Mesenteric fat pad (tissue), 1 donor: ENCODE results near the gene RBM4. TPM values are rescaled to one million over a fixed set of nuclear protein-coding genes. Genes with fewer than 3 reads are reported as not detected.
"Not testable (repeated sequence)": the region's sequence is repeated elsewhere in the genome, so short reads cannot be mapped to it uniquely, and the experiment has no call there.

Experiments used
- DNase-seq: peaks from one replicate; pipeline ENCODE4 v3.0.0-alpha.2; 2020; ENCODE audit warnings: low spot score
- total RNA-seq: library from RNA; stranded (reverse); fragmentation: NEBNext Ultra II Directional; extraction: Animal tissue kit (Norgen Biotek cat#: 25700); gene quantifications from one replicate; pipeline ENCODE4 v1.2.1, GENCODE V29; 2021
- donor health status: DM: yes; HTN: yes; CAD: no.

The RBM4 gene
- total RNA-seq, 1 donor from 2014 or later: 95.7 TPM

DNA sequence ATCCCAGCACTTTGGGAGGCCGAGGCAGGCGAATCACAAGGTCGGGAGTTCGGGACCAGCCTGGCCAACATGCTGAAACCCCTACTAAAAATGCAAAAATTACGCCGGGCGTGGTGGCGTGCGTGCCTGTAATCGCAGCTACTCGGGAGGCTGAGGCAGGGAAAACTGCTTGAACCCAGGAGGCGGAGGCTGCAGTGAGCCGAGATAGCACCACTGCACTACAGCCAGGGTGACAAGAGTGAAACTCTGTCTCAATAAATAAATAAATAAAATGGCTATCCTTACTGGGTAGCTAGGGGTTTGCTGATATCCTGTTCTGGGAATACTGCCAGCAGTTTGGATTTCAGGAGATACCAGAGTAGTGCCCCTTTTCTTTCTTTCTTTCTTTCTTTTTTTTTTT, 24.4 kb upstream of the RBM4 start:
- no peak for DNase-seq

DNA sequence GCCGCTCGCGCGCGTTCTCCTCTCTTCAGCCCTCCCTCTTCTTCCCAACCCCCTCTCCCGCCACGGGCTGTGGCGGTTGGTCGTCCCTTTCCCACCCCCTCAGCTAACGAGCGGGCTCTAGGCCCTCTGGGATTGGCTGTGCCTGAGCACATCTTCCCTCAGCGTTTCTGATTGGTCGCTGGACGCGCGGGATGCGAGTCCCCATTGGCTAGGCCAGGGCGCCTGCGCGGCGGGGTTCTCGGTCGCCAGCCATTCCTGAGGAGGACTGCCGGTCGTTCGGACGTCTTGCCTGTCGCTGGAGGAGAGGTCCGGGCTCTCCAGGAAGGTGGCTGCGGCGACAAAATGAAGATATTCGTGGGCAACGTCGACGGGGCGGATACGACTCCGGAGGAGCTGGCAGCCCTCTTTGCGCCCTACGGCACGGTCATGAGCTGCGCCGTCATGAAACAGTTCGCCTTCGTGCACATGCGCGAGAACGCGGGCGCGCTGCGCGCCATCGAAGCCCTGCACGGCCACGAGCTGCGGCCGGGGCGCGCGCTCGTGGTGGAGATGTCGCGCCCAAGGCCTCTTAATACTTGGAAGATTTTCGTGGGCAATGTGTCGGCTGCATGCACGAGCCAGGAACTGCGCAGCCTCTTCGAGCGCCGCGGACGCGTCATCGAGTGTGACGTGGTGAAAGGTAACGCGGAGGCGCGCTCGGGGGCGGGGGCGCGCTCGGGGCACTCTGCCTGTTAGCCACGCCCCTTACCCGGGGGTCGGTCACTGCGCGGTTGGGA, 21.9 kb upstream of the RBM4 start, which contains the start of gene RBM14:
TSS of gene RBM14 (plus strand) at position 252 of the 776 bp plus-strand sequence. CDS start at position 343, 91 bp downstream.
- peak; percentile 99 for DNase-seq

DNA sequence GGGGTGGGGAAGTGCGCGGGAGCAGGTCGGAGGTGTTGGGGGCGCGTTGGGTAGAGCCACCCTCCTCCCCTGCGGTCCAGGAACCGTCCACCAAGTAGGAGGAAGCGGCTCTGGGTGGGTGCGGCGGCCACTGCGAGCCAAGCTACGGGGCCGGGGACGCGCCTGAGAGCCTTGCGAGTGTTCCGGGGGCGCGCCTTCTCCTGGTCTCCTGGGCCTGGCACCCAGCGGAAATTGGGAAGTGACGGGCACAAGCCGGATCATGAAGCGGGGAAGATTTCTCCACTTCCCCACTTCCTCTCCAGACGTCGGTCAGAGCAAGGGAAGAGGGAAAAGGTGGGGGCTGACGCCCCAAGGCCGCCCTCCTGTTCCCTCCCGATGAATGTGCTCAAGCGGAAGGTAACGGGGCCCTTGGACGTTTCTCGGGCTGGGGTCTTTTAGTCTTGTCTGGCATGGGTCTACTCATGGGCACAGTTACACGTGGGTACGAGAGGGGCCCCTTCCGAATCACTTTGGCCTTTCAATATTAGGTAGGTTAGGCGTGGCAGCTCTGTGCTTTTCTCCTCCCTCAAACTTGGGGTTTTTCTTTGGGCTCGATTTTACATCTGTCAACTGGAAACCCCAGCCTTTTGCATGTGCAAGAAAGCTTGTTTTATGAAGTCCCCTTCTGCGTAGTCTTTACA, 21.2 kb upstream of the RBM4 start:
- peak; percentile 93 for DNase-seq

DNA sequence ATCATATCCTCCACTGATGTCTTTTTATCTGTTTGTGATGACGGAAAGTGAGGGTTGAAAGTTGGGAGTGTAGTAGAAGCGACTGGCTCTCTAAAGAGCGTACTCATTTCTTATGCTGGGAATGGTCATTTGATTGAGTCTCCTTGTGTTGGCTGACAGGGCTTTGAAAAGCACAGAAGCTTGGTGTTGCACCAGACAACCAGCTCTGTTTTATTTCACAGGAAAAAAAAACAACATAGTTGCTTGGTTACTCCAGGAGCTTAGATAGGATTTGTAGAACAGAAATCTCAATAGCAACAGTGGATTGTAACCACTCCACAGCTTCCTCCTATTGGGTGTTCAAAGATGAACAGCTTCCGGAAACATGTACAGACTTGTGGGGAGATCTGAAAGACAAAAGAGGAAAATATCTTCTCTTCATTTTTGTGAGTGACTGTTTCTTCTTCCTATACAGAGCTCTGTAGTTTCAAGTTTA, 19.4 kb upstream of the RBM4 start:
- no peak for DNase-seq

DNA sequence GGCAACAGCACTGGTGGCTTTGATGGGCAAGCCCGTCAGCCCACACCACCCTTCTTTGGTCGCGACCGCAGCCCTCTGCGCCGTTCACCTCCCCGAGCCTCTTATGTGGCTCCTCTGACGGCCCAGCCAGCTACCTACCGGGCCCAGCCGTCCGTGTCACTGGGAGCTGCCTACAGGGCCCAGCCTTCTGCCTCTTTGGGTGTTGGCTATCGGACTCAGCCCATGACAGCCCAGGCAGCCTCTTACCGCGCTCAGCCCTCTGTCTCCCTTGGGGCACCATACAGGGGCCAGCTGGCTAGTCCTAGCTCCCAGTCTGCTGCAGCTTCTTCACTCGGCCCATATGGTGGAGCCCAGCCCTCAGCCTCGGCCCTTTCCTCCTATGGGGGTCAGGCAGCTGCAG, 14.1 kb upstream of the RBM4 start:
- no peak for DNase-seq

DNA sequence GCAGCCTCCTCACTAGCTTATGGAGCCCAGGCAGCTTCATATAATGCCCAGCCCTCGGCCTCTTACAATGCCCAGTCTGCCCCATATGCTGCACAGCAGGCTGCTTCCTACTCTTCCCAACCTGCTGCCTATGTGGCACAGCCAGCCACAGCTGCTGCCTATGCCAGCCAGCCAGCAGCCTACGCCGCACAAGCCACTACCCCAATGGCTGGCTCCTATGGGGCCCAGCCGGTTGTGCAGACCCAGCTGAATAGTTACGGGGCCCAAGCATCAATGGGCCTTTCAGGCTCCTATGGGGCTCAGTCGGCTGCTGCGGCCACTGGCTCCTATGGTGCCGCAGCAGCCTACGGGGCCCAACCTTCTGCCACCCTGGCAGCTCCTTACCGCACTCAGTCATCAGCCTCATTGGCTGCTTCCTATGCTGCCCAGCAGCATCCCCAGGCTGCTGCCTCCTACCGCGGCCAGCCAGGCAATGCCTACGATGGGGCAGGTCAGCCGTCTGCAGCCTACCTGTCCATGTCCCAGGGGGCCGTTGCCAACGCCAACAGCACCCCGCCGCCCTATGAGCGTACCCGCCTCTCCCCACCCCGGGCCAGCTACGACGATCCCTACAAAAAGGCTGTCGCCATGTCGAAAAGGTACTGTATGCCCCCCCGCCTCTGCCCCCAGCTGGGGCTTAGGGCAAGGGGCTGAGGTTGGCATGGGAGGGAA, 13.3 kb upstream of the RBM4 start:
- no peak for DNase-seq

DNA sequence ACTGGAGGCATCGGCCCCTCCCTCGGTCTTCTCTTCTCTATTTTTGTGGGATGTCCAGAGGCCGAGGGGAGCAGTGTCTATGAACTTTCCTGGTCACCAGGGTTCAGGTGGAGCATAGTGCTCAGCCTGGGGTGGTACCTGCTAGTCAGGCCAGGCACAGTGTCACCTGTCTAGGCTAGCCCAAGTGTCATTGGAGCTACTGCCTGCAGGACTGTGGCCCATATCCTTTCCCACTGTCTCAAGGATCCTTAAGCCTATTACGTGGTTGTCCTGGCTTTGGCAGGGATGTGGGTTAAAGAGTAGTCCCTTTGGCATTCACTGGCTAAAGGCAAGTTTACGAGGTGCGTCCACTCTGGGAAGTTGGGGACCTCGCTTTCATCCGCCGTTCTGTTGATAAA, 12.8 kb upstream of the RBM4 start:
- no peak for DNase-seq

DNA sequence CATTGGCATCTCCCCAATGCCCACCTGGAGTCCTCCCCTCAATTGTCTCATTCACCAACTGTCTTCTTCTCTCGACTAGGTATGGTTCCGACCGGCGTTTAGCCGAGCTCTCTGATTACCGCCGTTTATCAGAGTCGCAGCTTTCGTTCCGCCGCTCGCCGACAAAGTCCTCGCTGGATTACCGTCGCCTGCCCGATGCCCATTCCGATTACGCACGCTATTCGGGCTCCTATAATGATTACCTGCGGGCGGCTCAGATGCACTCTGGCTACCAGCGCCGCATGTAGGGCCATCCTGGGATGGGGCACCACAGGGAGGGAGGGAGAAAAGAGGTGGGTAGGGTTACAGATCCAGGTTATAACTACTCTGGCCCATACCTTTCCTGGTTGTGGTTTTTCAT, 12.1 kb upstream of the RBM4 start:
- DNase-seq: no peak

DNA sequence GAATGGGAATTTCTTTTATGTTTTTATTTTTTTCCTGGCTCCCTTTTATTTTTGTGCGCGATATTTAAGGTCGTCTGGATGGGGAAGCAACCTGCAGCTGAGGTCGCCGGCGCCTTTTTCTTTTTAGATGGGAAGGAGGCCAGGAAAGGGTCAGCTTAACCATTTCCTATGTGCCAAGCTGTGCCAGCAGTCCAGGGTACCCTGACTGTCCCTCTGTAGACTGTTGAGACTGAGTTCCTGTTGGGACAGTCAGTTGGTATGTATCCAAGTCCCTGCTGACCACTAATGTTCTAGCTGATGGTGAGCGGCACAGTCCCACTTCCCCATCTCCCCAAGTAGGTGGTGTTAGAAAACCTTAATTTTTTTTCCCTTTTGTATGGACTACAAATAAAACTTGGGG, 11.6 kb upstream of the RBM4 start:
- no peak for DNase-seq

DNA sequence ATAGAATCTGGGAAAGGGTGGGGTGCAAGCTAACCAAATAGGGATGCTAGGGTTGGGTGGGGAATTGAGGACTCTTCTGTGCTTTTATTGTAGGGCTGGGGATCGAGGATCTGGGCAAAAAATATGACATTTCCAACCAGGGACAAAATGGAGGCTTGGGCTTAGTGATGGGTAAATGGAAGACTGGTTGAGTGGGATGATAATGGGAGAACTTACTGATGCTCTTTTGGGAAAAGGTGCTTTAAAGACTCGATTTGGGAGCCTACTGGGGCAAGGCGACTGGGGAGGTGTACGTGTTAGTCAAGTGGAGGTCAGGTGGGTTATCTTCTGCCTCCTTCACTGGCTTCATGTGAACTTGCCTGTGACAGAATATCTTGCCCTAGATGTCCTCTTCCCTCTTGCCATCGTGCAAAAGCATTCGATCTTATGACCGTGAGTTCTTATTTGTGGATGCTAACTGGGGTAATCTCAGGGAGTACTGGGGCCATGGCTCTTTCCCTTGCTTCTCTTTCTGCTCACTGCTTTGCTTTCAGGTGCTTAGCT, 10.4 kb upstream of the RBM4 start:
- DNase-seq: no peak

DNA sequence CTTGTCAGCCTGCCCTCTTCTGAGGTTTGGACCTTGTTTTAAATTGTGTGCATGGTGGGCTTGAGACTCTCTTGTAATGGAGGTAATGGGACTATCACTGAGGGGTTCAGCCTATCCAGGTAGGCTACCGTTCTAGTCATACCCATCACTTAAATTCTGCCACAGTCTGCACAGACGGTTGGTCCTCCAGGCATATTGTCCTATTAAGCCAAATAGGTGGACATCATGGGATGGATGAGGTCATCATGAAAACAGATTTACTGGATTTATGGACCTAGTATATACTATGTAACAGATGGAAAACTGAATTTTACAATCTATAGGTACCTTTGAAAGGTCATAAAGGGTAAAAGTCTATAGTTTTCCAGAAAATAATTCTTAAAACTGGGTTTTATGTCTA, 9.1 kb upstream of the RBM4 start:
- DNase-seq: no peak

DNA sequence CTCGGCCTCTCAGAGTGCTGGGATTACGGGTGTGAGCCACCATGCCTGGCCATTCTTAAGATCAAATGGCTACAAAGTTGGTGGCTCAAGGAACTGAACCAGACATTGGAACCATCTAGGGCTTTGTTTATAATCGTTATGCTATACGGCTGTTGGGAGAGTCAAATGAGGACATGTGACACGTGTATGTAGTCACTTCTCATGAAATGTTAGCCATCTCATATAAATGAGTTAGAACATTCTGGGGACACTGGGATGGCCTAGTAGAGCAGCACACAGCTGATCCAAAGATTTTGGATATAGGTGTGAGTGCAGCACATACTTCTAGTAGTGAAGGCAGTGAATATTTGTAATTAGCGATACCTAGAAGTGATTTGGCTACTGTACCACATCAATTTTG, 6.6 kb upstream of the RBM4 start:
- DNase-seq: no peak

DNA sequence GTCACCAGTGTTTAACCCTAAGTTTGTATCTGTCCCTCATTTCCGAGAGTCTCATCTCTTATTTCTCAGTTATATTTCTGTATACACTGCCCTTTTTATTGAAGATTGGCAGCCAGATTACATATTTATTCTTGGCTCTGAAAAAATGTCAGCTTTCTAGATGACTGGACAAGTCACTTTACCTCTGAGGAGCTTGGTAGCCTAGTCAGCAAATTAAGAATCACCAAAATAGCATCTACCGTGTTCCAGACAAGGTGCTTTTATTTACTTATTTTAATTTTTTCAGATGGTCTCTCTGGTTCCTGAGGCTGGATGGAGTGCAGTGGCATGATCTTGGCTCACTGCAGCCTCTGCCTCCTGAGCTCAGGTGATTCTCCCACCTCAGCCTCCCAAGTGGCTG, 5.6 kb upstream of the RBM4 start:
- no peak for DNase-seq

DNA sequence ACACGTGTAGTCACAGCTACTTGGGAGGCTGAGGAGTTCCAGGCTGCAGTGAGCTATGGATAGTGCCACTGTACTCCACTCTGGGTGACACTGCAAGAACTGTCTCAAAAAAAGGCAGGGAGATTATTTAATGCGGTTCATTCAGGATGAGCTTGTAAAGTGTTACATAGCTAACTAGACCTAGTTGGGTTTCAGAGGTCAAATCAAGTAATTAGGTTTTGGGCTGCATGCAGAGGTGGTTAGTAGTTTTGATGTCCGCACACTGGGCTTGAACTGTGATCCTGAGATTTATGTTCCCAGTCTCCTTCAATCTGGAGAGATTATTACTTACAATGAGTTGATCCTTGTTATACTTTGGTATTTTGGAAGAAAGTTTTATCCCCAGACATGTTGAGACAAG, 2.1 kb upstream of the RBM4 start:
- DNase-seq: no peak

DNA sequence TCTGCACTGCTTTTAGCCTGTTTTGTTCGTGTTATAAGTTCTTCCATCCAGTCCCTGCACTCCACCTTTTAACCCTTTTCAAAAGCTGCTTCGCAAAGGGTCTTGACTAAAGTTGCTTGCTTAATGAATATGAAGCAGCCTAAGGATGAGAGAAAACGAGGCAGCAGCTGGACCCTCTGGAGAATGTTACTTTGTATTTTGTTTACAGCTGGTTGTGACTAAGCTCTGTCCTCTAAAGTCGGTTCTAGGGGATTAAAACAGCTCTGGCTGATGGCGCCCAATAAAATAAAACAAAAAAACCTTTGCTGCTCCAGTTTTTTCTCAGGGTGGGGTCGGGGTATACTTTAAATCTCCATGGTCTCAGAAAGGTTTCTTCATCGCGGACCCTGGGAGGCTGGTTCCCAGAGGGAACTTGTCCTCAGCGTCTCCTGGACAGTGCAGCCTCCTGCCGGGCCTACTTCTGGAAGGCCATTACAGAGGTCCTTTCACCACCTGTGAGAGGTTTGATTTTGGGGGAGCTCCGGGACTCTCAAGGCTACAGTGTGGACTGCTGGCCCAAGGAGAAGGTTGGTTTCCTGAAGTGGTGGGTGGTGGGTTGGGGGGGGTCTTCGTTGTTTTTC, 836 bp upstream of the RBM4 start:
- DNase-seq: no peak

DNA sequence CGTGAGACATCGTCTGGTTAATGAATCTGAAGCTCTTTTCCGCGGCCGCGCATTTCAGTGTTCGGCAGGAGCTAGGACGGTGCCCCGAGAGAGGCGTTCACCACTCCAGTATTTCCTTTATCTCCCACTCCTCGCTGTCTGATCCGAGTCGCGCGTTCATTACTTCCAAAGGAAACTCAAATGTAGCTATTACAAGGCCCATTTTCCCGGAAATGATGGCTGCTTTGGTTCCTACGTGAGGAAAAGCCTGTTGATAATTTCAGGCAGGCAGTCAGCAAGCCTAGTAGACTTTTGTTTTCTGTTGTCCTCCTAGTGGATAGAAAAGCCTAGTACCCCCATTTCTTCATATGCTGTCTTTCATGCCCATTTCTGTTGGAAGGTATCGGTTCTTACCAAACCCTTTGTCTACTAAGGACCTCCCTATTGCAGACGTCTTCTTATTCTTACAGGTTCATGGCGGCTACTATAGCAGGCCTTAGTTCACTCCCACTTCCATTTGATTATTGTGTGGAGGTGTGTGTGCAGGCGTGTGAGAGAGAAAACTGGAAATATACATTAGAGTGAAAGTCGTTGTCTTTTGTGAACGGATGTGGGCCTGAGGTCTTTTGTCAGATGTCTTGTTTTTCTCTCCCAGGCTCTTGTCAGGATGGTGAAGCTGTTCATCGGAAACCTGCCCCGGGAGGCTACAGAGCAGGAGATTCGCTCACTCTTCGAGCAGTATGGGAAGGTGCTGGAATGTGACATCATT, 737 bp downstream of the RBM4 start:
- no peak for DNase-seq

DNA sequence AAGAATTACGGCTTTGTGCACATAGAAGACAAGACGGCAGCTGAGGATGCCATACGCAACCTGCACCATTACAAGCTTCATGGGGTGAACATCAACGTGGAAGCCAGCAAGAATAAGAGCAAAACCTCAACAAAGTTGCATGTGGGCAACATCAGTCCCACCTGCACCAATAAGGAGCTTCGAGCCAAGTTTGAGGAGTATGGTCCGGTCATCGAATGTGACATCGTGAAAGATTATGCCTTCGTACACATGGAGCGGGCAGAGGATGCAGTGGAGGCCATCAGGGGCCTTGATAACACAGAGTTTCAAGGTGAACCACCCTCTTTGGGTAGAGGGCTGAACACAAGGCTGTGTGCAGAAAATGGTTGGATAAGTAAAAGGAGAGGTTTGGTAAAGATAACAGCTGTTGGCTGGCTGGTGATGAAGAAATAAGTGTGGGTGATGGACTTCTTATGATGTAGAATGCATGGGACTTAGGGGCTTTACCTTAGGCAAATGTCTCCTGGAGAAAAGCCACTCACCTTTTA, 1.4 kb downstream of the RBM4 start:
- not testable (repeated sequence) for DNase-seq

DNA sequence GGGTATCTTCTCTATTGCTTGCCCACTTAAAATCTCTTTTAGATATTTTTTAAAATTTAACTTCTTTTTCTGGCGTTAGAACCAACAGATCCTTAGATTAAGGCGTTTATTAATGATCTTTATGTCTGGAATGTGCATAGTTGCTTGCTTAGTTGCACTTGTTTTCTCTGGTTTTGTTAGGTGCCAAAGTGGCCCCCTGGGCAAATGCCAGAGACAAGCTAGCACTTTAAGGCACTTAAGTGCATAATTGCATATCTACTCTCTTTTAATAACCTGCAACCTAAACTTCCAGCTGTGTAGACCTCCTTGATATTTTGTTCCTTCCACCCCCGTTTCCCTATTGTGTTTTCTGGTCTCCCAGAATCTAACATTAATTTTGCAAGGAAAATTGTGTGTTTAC, 3.3 kb downstream of the RBM4 start:
- DNase-seq: no peak

DNA sequence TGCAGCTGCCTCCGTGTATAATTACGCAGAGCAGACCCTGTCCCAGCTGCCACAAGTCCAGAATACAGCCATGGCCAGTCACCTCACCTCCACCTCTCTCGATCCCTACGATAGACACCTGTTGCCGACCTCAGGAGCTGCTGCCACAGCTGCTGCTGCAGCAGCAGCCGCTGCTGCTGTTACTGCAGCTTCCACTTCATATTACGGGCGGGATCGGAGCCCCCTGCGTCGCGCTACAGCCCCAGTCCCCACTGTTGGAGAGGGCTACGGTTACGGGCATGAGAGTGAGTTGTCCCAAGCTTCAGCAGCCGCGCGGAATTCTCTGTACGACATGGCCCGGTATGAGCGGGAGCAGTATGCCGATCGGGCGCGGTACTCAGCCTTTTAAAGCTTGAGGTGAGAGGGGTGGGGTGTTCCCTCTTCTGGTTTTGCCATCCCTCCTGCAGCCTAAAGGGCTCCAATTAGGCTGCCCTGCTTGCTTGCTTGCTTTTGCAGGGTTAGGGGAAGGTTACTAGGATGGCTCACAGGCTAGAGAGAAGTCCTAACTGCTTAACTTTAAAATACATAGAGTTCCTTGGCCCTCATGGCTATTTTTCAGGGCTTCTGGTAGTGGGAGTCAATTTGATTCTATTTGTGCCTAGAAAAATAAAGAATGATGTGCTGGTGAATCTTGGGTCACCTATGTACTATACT, 5.4 kb downstream of the RBM4 start:
- DNase-seq: no peak

DNA sequence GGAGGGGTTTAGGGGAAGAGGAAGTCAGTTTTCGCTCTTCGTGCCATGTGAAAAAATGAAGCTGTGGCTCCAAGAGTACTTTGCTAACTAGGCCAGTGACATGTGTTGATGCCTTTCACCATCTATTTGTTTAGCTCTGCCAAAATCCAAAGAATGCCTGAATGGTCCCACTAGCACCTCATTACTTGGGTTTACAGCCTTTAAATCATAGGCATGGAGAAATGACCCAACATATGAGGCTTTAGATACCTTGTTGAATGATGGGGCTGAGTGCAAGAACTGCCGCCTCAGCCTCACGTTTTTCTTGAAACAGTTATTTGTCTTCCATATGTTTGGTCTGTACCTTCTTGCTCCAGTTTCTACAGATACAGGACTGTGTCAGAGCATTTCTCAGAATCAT, 8.3 kb downstream of the RBM4 start:
- DNase-seq: no peak
